Ascending aorta (tissue), 2 donors: Measurements from ENCODE around the gene GFOD1. TPM values are rescaled to one million over a fixed set of nuclear protein-coding genes. Genes with fewer than 3 reads are reported as not detected.
"Not testable (repeated sequence)": the region's sequence is repeated elsewhere in the genome, so short reads cannot be mapped to it uniquely, and the experiment has no call there.

Source experiments
- DNase-seq, 2 donors: peaks; one replicate each; pipeline ENCODE4 v3.0.0-alpha.2; 2019; ENCODE audit warnings: low spot score in 2 of 2
- H3K27ac ChIP-seq, 2 donors: fragments of 200-600 bp; sonication (generic); one replicate each; pipeline ENCODE4 v1.5.1; 2016 to 2017; ENCODE audit warnings: mild to moderate bottlenecking in 1 of 2
- H3K27me3 ChIP-seq: fragments of 200-600 bp; sonication (generic); one replicate; pipeline ENCODE4 v1.5.1; 2017
- H3K36me3 ChIP-seq, 2 donors: fragments of 200-600 bp; sonication (generic); one replicate each; pipeline ENCODE4 v1.5.1; 2016
- H3K4me1 ChIP-seq, 2 donors: fragments of 200-600 bp; sonication (generic); one replicate each; pipeline ENCODE4 v1.5.1; 2016 to 2017; ENCODE audit warnings: mild to moderate bottlenecking in 1 of 2
- H3K4me3 ChIP-seq, 2 donors: fragments of 200-600 bp; sonication (generic); one replicate each; pipeline ENCODE4 v1.5.1; 2016 to 2017; ENCODE audit warnings: mild to moderate bottlenecking in 1 of 2
- H3K9me3 ChIP-seq, 2 donors: fragments of 200-600 bp; sonication (generic); one replicate each; pipeline ENCODE4 v1.5.1; 2016
- CTCF ChIP-seq, 3 experiments: fragments of 200-600 bp in 2 of 3; fragments of 450-650 bp in 1 of 3; sonication (generic) in 2 of 3; IDR thresholded peaks; one replicate each; pipeline ENCODE4 v1.5.1; 2016 to 2019; ENCODE audit warnings: antibody characterized with exemption in 3 of 3, mild to moderate bottlenecking in 1 of 3, moderate library complexity in 1 of 3
- intact Hi-C: fragments of 100-400 bp; cut with DNase I; formaldehyde crosslinking; loops from one replicate; pipeline ENCODE4 v1.15.1; 2023
- total RNA-seq: library from RNA; depleted of rRNA; stranded (reverse); fragments of >200 nt; gene quantifications from one replicate; pipeline ENCODE4 v1.1.0, GENCODE V29; 2016

The GFOD1 gene
- total RNA-seq, 1 donor from 2014 or later = 28.7 TPM

GRCh38 chr6:13515912-13516311 is 28.5 kb upstream of the GFOD1 start:
- no peaks in the 10 kb centered on the region for H3K9me3 ChIP-seq
- no peak overlapping the region for H3K4me3 ChIP-seq
- H3K4me1 ChIP-seq = no peaks in the 10 kb centered on the region
- TF ChIP-seq CTCF (IDR thresholded peaks at IDR 0.05) = no peak
- no peaks in the 10 kb centered on the region for H3K36me3 ChIP-seq
- DNase-seq = no peak
- intact Hi-C loops = no loop called here
- H3K27me3 ChIP-seq = no peaks in the 10 kb centered on the region
- no peak overlapping the region for H3K27ac ChIP-seq

- intact Hi-C loops = no loop called here
- H3K4me3 ChIP-seq = no peak overlapping the region
- H3K36me3 ChIP-seq = no peaks in the 10 kb centered on the region
- peaks cover 0 to 10% of the 10 kb centered on the region in 2 donors for H3K4me1 ChIP-seq
- no peaks in the 10 kb centered on the region for H3K27me3 ChIP-seq
- TF ChIP-seq CTCF (IDR thresholded peaks at IDR 0.05) = no peak
- no peaks in the 10 kb centered on the region for H3K9me3 ChIP-seq
- DNase-seq = no peak
- no peak overlapping the region for H3K27ac ChIP-seq
Observed at GRCh38 chr6:13513626-13514502, 26.5 kb upstream of the GFOD1 start.

GRCh38 chr6:13512900-13513299 is 25.5 kb upstream of the GFOD1 start:
- Histone ChIP-seq H3K4me1 (peaks cover 0 to 10% of the 10 kb centered on the region in 2 donors), H3K4me3 (no peak overlapping the region), H3K36me3 (no peaks in the 10 kb centered on the region), H3K27ac (no peak overlapping the region), H3K27me3 (no peaks in the 10 kb centered on the region), H3K9me3 (no peaks in the 10 kb centered on the region)
- no peak for DNase-seq
- TF ChIP-seq CTCF (IDR thresholded peaks at IDR 0.05) = no peak
- intact Hi-C loops = no loop called here

GRCh38 chr6:13511913-13512717 is 24.7 kb upstream of the GFOD1 start:
- no peak overlapping the region for H3K27ac ChIP-seq

GRCh38 chr6:13511141-13511571 is 23.8 kb upstream of the GFOD1 start:
- intact Hi-C loops, H3K36me3 ChIP-seq, H3K9me3 ChIP-seq, H3K27me3 ChIP-seq, H3K4me3 ChIP-seq, H3K27ac ChIP-seq: not testable (repeated sequence)
- DNase-seq = peak in 1 of 2 donors; percentile 52
- peaks cover 0 to 10% of the 10 kb centered on the region in 2 donors for H3K4me1 ChIP-seq

More at GRCh38 chr6:13511913-13512717, 24.7 kb upstream of the GFOD1 start:
- intact Hi-C loops = no loop called here
- no peak for TF ChIP-seq CTCF (IDR thresholded peaks at IDR 0.05)
- no peaks in the 10 kb centered on the region for H3K27me3 ChIP-seq
- DNase-seq = no peak
- H3K9me3 ChIP-seq = no peaks in the 10 kb centered on the region
- H3K4me3 ChIP-seq = no peak overlapping the region
- peaks cover 0 to 10% of the 10 kb centered on the region in 2 donors for H3K4me1 ChIP-seq
- H3K36me3 ChIP-seq = no peaks in the 10 kb centered on the region

- DNase-seq, H3K36me3 ChIP-seq, H3K27me3 ChIP-seq, intact Hi-C loops, H3K4me3 ChIP-seq, H3K27ac ChIP-seq, H3K9me3 ChIP-seq: not testable (repeated sequence)
- peaks cover 0 to 10% of the 10 kb centered on the region in 2 donors for H3K4me1 ChIP-seq
Observed at GRCh38 chr6:13510433-13510832, 23.0 kb upstream of the GFOD1 start.
